A549 (cell line): Measurements from ENCODE around the gene ERAP2.

Source experiments
- CBX8 ChIP-seq: fragments of 200-600 bp; sonication (generic); IDR thresholded peaks from 2 replicates; pipeline ENCODE4 v1.6.1; 2016
- CTCF ChIP-seq: fragments of >200 bp; sonication (Bioruptor Twin); formaldehyde crosslinking; IDR thresholded peaks from 3 replicates; pipeline ENCODE4 v1.5.1; 2016
- EP300 ChIP-seq, 2 experiments: fragments of >200 bp; sonication (Bioruptor Twin); formaldehyde crosslinking; IDR thresholded peaks; 2 replicates in 1 of 2; 3 replicates in 1 of 2; pipeline ENCODE4 v1.6.1; 2016 to 2017
- HMGXB4 ChIP-seq: fragments of 250-450 bp; sonication (Bioruptor Pico); IDR thresholded peaks from 2 replicates; pipeline ENCODE4 v1.5.0; 2021; ENCODE audit warnings: mild to moderate bottlenecking, moderate library complexity, borderline replicate concordance
- JUNB ChIP-seq: fragments of >200 bp; sonication (Bioruptor Twin); formaldehyde crosslinking; IDR thresholded peaks from 2 replicates; pipeline ENCODE4 v1.6.1; 2016
- MAX ChIP-seq: IDR thresholded peaks from 2 replicates; pipeline ENCODE4 v1.6.1; 2012
- PBX3 ChIP-seq: IDR thresholded peaks from 2 replicates; pipeline ENCODE4 v1.6.1; 2012
- POLR2A ChIP-seq: IDR thresholded peaks from 2 replicates; pipeline ENCODE4 v1.6.1; 2012; ENCODE audit warnings: mild to moderate bottlenecking, low read length
- RAD21 ChIP-seq, 2 experiments: fragments of >200 bp in 1 of 2; sonication (Bioruptor Twin) in 1 of 2; formaldehyde crosslinking in 1 of 2; IDR thresholded peaks in 1 of 2; conservative IDR thresholded peaks in 1 of 2; 2 replicates in 1 of 2; 3 replicates in 1 of 2; pipeline ENCODE4 v1.6.1; 2012 to 2018; ENCODE audit warnings: inconsistent platforms in 1 of 2
- RNF2 ChIP-seq: fragments of 200-600 bp; sonication (generic); IDR thresholded peaks from 2 replicates; pipeline ENCODE4 v1.6.1; 2016; ENCODE audit warnings: low read depth, mild to moderate bottlenecking, antibody characterized with exemption, moderate library complexity, borderline replicate concordance
- SREBF2 ChIP-seq: fragments of 450-650 bp; IDR thresholded peaks from 2 replicates; pipeline ENCODE4 v1.6.1; 2014; ENCODE audit warnings: mild to moderate bottlenecking, moderate library complexity
- TFCP2L1 ChIP-seq: fragments of 250-450 bp; sonication (Bioruptor Pico); IDR thresholded peaks from 2 replicates; pipeline ENCODE4 v1.5.0; 2021; ENCODE audit warnings: mild to moderate bottlenecking
- TP53 ChIP-seq: fragments of 250-450 bp; sonication (Bioruptor Pico); IDR thresholded peaks from 2 replicates; pipeline ENCODE4 v1.5.0; 2021; ENCODE audit warnings: mild to moderate bottlenecking, moderate library complexity
- USF2 ChIP-seq: fragments of 450-650 bp; IDR thresholded peaks from 2 replicates; pipeline ENCODE4 v1.6.1; 2014; ENCODE audit warnings: antibody characterized with exemption

- TF ChIP-seq CTCF: no peak
- TF ChIP-seq CBX8: no peak
- TF ChIP-seq EP300 (IDR thresholded peaks at IDR 0.05): no peak
- TF ChIP-seq TFCP2L1 (CRISPR knock-in tag): no peak
- no peak for TF ChIP-seq HMGXB4 (CRISPR knock-in tag)
- TF ChIP-seq POLR2A: no peak
- no peak for TF ChIP-seq RAD21 (conservative IDR thresholded peaks at IDR 0.05 in 1 of 2, IDR thresholded peaks at IDR 0.05 in 1 of 2)
- TF ChIP-seq USF2: no peak
- TF ChIP-seq PBX3: no peak
- no peak for TF ChIP-seq TP53 (CRISPR knock-in tag)
- no peak for TF ChIP-seq RNF2
- no peak for TF ChIP-seq SREBF2
- no peak for TF ChIP-seq JUNB
- TF ChIP-seq MAX: no peak
These were observed 75.9 kb downstream of the ERAP2 start for GRCh38 chr5:96952118-96952750.
